DOHH2 (cell line): ENCODE results near the gene SPRR5.

Experiments
- CTCF ChIP-seq: fragments of 200-600 bp; sonication (generic); IDR thresholded peaks from one replicate; pipeline ENCODE4 v1.5.1; 2014; ENCODE audit warnings: antibody characterized with exemption, mild to moderate bottlenecking, low read depth, low read length; ENCODE audit not compliant: poor library complexity, severe bottlenecking
- EZH2phosphoT487 ChIP-seq: fragments of 200-600 bp; sonication (generic); IDR thresholded peaks from 2 replicates; pipeline ENCODE4 v1.6.1; 2017; ENCODE audit warnings: borderline replicate concordance, mild to moderate bottlenecking, antibody characterized with exemption, low read length, moderate library complexity, mixed read lengths

- TF ChIP-seq CTCF (no peak), EZH2phosphoT487 (no peak)
Observed at GRCh38 chr1:152993186-152993585, 46.2 kb downstream of the SPRR5 start.
